ENCODE results near the gene FAM149B1. TPM values are rescaled to one million over a fixed set of nuclear protein-coding genes. Genes with fewer than 3 reads are reported as not detected.

Gene FAM149B1
- total and polyA plus RNA-seq, 10 donors: 11.9 to 24.5 (median 15.2) TPM

GRCh38 chr10:73183667-73184281, 15.9 kb downstream of the FAM149B1 start:
- Histone ChIP-seq H3K4me1 (no peaks in the 10 kb centered on the region), H3K4me3 (no peak overlapping the region), H3K36me3 (peaks cover 0 to 60% (median 28%) of the 10 kb centered on the region in 6 donors), H3K9me3 (peaks cover 0 to 9% (median 0%) of the 10 kb centered on the region in 8 donors), H3K27me3 (replicated peaks in 1 of 7) (no peaks in the 10 kb centered on the region), H3K27ac (no peak overlapping the region)
- TF ChIP-seq, protein P1, sequence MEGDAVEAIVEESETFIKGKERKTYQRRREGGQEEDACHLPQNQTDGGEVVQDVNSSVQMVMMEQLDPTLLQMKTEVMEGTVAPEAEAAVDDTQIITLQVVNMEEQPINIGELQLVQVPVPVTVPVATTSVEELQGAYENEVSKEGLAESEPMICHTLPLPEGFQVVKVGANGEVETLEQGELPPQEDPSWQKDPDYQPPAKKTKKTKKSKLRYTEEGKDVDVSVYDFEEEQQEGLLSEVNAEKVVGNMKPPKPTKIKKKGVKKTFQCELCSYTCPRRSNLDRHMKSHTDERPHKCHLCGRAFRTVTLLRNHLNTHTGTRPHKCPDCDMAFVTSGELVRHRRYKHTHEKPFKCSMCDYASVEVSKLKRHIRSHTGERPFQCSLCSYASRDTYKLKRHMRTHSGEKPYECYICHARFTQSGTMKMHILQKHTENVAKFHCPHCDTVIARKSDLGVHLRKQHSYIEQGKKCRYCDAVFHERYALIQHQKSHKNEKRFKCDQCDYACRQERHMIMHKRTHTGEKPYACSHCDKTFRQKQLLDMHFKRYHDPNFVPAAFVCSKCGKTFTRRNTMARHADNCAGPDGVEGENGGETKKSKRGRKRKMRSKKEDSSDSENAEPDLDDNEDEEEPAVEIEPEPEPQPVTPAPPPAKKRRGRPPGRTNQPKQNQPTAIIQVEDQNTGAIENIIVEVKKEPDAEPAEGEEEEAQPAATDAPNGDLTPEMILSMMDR (IDR thresholded peaks at IDR 0.05 in 8 of 11, conservative IDR thresholded peaks at IDR 0.05 in 3 of 11): no peak
- TF ChIP-seq POLR2A (IDR thresholded peaks at IDR 0.05) (no peak), POLR2AphosphoS5 (IDR thresholded peaks at IDR 0.05) (no peak)
- no peak for DNase-seq
- intact Hi-C loops (cut with DNase I; ENCODE audit: low total_unique reads): no loop called here
- WGBS, 5 donors: 93 to 96% (median 93%) methylated on average over 3 of the region's 3 CpGs

GRCh38 chr10:73186266-73186665, 18.3 kb downstream of the FAM149B1 start:
- Histone ChIP-seq H3K36me3 (peaks cover 0 to 35% (median 8%) of the 10 kb centered on the region in 6 donors), H3K9me3 (peaks cover 0 to 8% (median 0%) of the 10 kb centered on the region in 8 donors), H3K27me3 (replicated peaks in 1 of 7) (no peaks in the 10 kb centered on the region), H3K4me1 (no peaks in the 10 kb centered on the region), H3K4me3 (no peak overlapping the region), H3K27ac (no peak overlapping the region)
- TF ChIP-seq, protein P1 (IDR thresholded peaks at IDR 0.05 in 8 of 11, conservative IDR thresholded peaks at IDR 0.05 in 3 of 11): no peak
- no peak for TF ChIP-seq POLR2A (IDR thresholded peaks at IDR 0.05)
- TF ChIP-seq POLR2AphosphoS5 (IDR thresholded peaks at IDR 0.05): no peak
- 86 to 96% (median 93%) methylated on average over 1 of the region's 1 CpG for WGBS, 5 donors
- intact Hi-C loops (cut with DNase I; ENCODE audit: low total_unique reads): no loop called here
- no peak for DNase-seq

GRCh38 chr10:73190188-73190587, 22.3 kb downstream of the FAM149B1 start:
- Histone ChIP-seq H3K27me3 (replicated peaks in 1 of 7) (no peaks in the 10 kb centered on the region), H3K36me3 (peaks cover 0 to 32% (median 8%) of the 10 kb centered on the region in 6 donors), H3K4me1 (no peaks in the 10 kb centered on the region), H3K9me3 (no peaks in the 10 kb centered on the region), H3K4me3 (no peak overlapping the region), H3K27ac (no peak overlapping the region)
- no peak for DNase-seq
- intact Hi-C loops (cut with DNase I; ENCODE audit: low total_unique reads): no loop called here
- TF ChIP-seq, protein P1 (IDR thresholded peaks at IDR 0.05 in 8 of 11, conservative IDR thresholded peaks at IDR 0.05 in 3 of 11): no peak
- TF ChIP-seq POLR2AphosphoS5 (IDR thresholded peaks at IDR 0.05): no peak
- no peak for TF ChIP-seq POLR2A (IDR thresholded peaks at IDR 0.05)
- 89 to 98% (median 97%) methylated on average over 5 of the region's 5 CpGs for WGBS, 5 donors

GRCh38 chr10:73205081-73205480, 37.2 kb downstream of the FAM149B1 start:
- DNase-seq: no peak
- WGBS, 5 donors: 87 to 94% (median 93%) methylated on average over 3 of the region's 3 CpGs
- H3K27ac ChIP-seq: no peak overlapping the region
- H3K4me1 ChIP-seq: no peaks in the 10 kb centered on the region
- H3K9me3 ChIP-seq: peaks cover 0 to 4% (median 0%) of the 10 kb centered on the region in 8 donors
- intact Hi-C loops (cut with DNase I; ENCODE audit: low total_unique reads): no loop called here
- TF ChIP-seq POLR2A (IDR thresholded peaks at IDR 0.05) (no peak), POLR2AphosphoS5 (IDR thresholded peaks at IDR 0.05) (no peak)
- TF ChIP-seq, protein P1 (IDR thresholded peaks at IDR 0.05 in 8 of 11, conservative IDR thresholded peaks at IDR 0.05 in 3 of 11): no peak
- H3K27me3 ChIP-seq (replicated peaks in 1 of 7): no peaks in the 10 kb centered on the region
- peaks cover 0 to 48% (median 5%) of the 10 kb centered on the region in 6 donors for H3K36me3 ChIP-seq
- H3K4me3 ChIP-seq: no peak overlapping the region

All from spleen (tissue), 11 donors.